Lower lobe of right lung (tissue), 2 donors: ENCODE measurements around the gene TANC1. TPM values are rescaled to one million over a fixed set of nuclear protein-coding genes. Genes with fewer than 3 reads are reported as not detected.

Experiments used
- ATAC-seq, 2 donors: fragments of 200-7000 bp; cut with Tn5 transposase; one replicate each; pipeline ENCODE4 v1.9.1; 2020 to 2022; ENCODE audit warnings: mild to moderate bottlenecking in 2 of 2, moderate library complexity in 2 of 2
- DNase-seq: peaks from one replicate; pipeline ENCODE4 v3.0.0-alpha.2; 2020
- H3K27ac ChIP-seq: fragments of 200-600 bp; one replicate; pipeline ENCODE4 v1.8.0; 2022
- H3K27me3 ChIP-seq: fragments of 200-600 bp; one replicate; pipeline ENCODE4 v1.8.0; 2022; ENCODE audit warnings: low read depth
- H3K36me3 ChIP-seq: fragments of 200-600 bp; one replicate; pipeline ENCODE4 v1.8.0; 2022; ENCODE audit warnings: mild to moderate bottlenecking
- H3K4me1 ChIP-seq: fragments of 200-600 bp; one replicate; pipeline ENCODE4 v1.8.0; 2022
- H3K4me3 ChIP-seq: fragments of 200-600 bp; one replicate; pipeline ENCODE4 v1.8.0; 2022; ENCODE audit warnings: mild to moderate bottlenecking
- H3K9me3 ChIP-seq: fragments of 200-600 bp; one replicate; pipeline ENCODE4 v1.8.0; 2022
- intact Hi-C: fragments of 100-400 bp; cut with DNase I; formaldehyde crosslinking; loops from one replicate; pipeline ENCODE4 v1.11.0; 2022
- total RNA-seq: library from RNA; stranded (reverse); fragmentation: NEBNext Ultra II Directional; extraction: Animal tissue kit (Norgen Biotek cat#: 25700); gene quantifications from one replicate; pipeline ENCODE4 v1.2.1, GENCODE V29; 2021
- TF ChIP-seq, protein P1 (sequence below): fragments of 200-600 bp; IDR thresholded peaks from one replicate; pipeline ENCODE4 v1.8.0; 2022; ENCODE audit warnings: antibody characterized with exemption, mild to moderate bottlenecking
- donor health status: DM: no; HTN: yes; CAD: no; lungs with severe emphysema.

TANC1 gene
- total RNA-seq, 1 donor from 2014 or later: 39.5 TPM

DNA sequence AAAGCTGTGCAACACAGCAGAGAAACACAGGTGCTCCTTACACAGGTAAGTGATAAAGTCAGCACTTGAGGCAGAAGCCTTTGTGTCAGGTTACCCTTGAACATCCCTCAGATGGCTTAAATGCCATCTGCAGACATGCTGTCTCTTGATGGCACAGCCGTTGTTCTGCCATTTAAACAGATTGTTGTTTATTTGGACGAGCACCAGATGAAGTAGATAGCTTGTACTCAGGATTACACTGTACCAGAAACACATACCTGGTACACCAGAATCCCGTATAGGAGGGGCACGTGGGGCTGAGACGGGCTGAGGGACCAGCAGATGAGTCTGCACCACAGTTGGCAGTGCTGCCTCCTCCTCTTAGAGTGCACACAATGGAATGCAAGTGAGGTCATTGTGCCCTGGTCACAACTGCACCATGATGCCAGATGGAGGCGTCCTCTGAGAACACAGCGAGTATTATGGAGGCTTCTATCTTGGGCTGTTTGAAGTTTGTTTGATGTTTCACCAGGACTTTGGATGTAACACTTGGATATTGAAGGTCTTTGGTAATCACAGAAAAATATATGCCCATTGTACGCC lies 143.0 kb downstream of the TANC1 start:
- Histone ChIP-seq H3K4me3 (no peak overlapping the region), H3K4me1 (peaks cover 7% of the 10 kb centered on the region), H3K27me3 (no peaks in the 10 kb centered on the region), H3K36me3 (no peaks in the 10 kb centered on the region), H3K27ac (no peak overlapping the region), H3K9me3 (no peaks in the 10 kb centered on the region)
- TF ChIP-seq, protein P1, sequence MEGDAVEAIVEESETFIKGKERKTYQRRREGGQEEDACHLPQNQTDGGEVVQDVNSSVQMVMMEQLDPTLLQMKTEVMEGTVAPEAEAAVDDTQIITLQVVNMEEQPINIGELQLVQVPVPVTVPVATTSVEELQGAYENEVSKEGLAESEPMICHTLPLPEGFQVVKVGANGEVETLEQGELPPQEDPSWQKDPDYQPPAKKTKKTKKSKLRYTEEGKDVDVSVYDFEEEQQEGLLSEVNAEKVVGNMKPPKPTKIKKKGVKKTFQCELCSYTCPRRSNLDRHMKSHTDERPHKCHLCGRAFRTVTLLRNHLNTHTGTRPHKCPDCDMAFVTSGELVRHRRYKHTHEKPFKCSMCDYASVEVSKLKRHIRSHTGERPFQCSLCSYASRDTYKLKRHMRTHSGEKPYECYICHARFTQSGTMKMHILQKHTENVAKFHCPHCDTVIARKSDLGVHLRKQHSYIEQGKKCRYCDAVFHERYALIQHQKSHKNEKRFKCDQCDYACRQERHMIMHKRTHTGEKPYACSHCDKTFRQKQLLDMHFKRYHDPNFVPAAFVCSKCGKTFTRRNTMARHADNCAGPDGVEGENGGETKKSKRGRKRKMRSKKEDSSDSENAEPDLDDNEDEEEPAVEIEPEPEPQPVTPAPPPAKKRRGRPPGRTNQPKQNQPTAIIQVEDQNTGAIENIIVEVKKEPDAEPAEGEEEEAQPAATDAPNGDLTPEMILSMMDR: no peak
- ATAC-seq (no peak), DNase-seq (no peak)
- intact Hi-C loops: no loop called here

DNA sequence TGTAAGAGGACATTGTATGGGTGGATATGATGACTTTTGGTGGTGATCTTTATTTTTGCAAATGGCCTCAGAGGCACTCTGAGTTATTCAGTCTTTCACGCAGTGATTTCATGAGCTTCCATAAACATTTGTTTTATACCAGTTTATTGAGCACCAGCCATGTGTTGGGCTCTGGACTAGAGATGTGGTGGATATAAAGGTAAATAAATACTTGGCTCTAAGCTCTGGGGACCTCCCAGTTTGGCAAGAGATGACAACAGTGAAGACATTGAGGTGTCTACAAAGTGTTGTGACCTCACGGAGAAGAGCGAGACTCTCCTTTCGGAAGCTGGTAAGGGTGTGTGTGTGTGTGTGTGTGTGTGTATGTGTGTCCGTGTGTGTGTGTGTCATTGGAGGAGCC lies 146.4 kb downstream of the TANC1 start:
- H3K27me3 ChIP-seq: no peaks in the 10 kb centered on the region
- H3K4me1 ChIP-seq: peaks cover 27% of the 10 kb centered on the region
- DNase-seq (no peak), ATAC-seq (no peak)
- no peaks in the 10 kb centered on the region for H3K9me3 ChIP-seq
- intact Hi-C loops: loop anchor here (5.0 kb wide), 1 partner anchor 213 kb away; no protein-coding TSS in a partner anchor
- TF ChIP-seq, protein P1: no peak
- H3K4me3 ChIP-seq: no peak overlapping the region
- no peaks in the 10 kb centered on the region for H3K36me3 ChIP-seq
- no peak overlapping the region for H3K27ac ChIP-seq

DNA sequence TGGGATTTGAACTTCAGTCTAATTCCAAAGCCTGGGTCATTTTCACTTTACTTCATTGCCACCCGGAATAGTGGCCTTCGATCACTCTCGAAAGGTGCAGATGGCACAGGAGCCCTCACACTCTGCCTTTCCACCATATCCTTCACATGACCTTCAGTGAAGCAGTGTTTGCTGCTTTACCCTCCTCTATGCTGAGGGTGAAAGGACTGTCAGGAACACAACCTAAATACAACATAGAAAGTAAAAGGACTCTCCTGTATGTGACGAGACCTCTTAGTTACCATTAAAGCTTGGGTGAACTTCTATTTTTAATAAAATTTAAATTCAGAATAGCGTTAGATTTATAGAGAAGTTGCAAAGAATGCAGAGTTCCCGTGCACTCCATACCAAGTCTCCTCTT lies 148.5 kb downstream of the TANC1 start:
- Histone ChIP-seq H3K27ac (no peak overlapping the region), H3K9me3 (no peaks in the 10 kb centered on the region), H3K4me3 (no peak overlapping the region), H3K4me1 (peaks cover 29% of the 10 kb centered on the region), H3K27me3 (no peaks in the 10 kb centered on the region), H3K36me3 (no peaks in the 10 kb centered on the region)
- TF ChIP-seq, protein P1: no peak
- no peak for ATAC-seq
- intact Hi-C loops: loop anchor here (5.0 kb wide), 1 partner anchor 215 kb away; no protein-coding TSS in a partner anchor
- DNase-seq: no peak

DNA sequence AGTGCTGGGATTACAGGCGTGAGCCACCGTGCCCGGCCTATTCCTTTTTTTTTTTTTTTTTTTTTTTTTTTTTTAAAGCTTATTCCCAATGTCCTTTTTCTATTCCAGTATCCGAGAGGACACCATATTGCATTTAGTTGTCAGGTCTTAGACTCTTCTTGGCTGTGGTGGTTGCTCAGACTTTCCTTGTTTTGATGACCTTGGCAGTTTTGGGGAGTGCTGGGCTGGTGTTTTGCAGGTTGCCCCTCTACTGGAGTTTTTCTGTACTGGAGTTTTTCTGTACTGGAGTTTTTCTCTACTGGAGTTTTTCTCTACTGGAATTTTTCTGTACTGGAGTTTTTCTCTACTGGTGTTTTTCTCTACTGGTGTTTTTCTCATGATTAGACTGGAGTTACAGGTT lies 149.2 kb downstream of the TANC1 start:
- Histone ChIP-seq H3K9me3 (no peaks in the 10 kb centered on the region), H3K36me3 (no peaks in the 10 kb centered on the region), H3K4me1 (peaks cover 29% of the 10 kb centered on the region), H3K27ac (no peak overlapping the region), H3K4me3 (no peak overlapping the region), H3K27me3 (no peaks in the 10 kb centered on the region)
- ATAC-seq (no peak), DNase-seq (no peak)
- TF ChIP-seq, protein P1: no peak
- intact Hi-C loops: loop anchor here (5.0 kb wide), 1 partner anchor 215 kb away; no protein-coding TSS in a partner anchor

DNA sequence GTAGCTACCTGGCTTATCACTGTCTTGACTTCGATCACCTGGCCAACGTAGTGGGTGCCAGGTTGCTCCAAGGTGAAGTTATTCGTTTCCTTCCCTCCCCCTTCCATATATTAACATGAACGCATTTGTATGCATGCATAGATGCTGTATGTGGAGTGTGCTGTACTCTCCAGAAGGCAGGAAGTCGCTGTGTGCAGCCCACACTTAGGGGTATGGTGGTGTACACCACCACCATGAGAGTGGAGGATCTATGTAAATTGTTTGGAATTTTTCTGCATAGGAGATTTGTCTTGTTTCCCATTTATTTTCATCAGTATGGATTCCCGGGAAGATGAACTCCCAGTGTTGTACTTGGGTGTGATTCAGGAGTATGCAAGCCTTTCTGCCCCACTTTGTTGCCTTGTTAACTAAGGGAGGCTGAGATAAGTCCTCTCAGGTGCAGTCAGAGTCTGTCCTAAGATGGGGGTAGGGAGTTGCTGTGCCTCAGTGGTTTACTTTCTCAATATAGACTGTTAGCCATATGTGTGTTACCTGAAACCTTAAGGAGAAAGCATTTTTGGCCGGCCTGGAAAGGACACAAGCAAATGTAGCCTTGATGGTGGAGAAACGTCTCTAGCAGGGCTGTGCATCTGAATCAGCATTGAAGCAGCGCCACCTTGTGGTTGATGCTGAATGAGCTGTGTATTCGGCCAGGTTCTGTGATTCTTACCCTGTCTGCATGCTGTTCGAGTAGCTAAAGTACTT lies 149.8 kb downstream of the TANC1 start:
- intact Hi-C loops: loop anchor here (5.0 kb wide), 1 partner anchor 216 kb away; no protein-coding TSS in a partner anchor
- Histone ChIP-seq H3K36me3 (no peaks in the 10 kb centered on the region), H3K4me1 (peaks cover 27% of the 10 kb centered on the region), H3K27ac (peak overlapping the region; percentile 22), H3K9me3 (no peaks in the 10 kb centered on the region), H3K4me3 (no peak overlapping the region), H3K27me3 (no peaks in the 10 kb centered on the region)
- TF ChIP-seq, protein P1: peak; percentile 93
- ATAC-seq: peak; percentile 86 to 88
- peak; percentile 85 for DNase-seq
